Measurements from ENCODE around the gene CD83. TPM values are rescaled to one million over a fixed set of nuclear protein-coding genes. Genes with fewer than 3 reads are reported as not detected.

CD83 gene
- total and polyA plus RNA-seq, 2 of the 8 experiments (the other 6 are each of a cell fraction or from before 2014, with no cell fraction given): 4.6 to 8.5 TPM

GRCh38 chr6:14107000-14107399, 10.6 kb upstream of the CD83 start:
- no peak for DNase-seq (ENCODE audit: low read depth in 1 of 2, low spot score in 2 of 2)
- H4K20me1 ChIP-seq (replicated peaks in 1 of 2; ENCODE audit: control insufficient read depth in 1 of 2, insufficient read depth in 2 of 2, low read length in 2 of 2): no peaks in the 10 kb centered on the region
- no peak overlapping the region for H2BK12ac ChIP-seq (ENCODE audit: low read depth, low read length)
- FAIRE-seq: no peak
- no peak overlapping the region for H3K56ac ChIP-seq (replicated peaks; ENCODE audit: insufficient read length, low read depth, low read length)
- H2BK20ac ChIP-seq (ENCODE audit: low read length): no peak overlapping the region
- H3K4me1 ChIP-seq (replicated peaks in 1 of 4; ENCODE audit: control insufficient read depth in 3 of 4, insufficient read depth in 4 of 4, low read length in 3 of 4): no peaks in the 10 kb centered on the region; a peak in 1 of 7 replicates
- H3K4me3 ChIP-seq (ENCODE audit: extremely low read depth in 1 of 4, insufficient read depth in 2 of 4, low read depth in 3 of 4, low read length in 4 of 4): no peak overlapping the region
- H3K18ac ChIP-seq (ENCODE audit: extremely low read depth, low read length): no peak overlapping the region
- ChIA-PET CTCF (ENCODE audit: partially characterized antibody) (interaction anchor here (1.0 to 1.4 kb wide), 3 partner anchors 13 to 44 kb away, joined by 3 read pairs; no protein-coding TSS in a partner anchor), POLR2A (ENCODE audit: partially characterized antibody) (interaction anchor here (0.8 kb wide), 1 partner anchor 13 kb away, joined by 6 read pairs; no protein-coding TSS in a partner anchor)
- H3K23ac ChIP-seq (ENCODE audit: insufficient read length): no peak overlapping the region
- no peak overlapping the region for H2AK5ac ChIP-seq (ENCODE audit: low read depth, low read length)
- peaks cover 0 to 8% (median 0%) of the 10 kb centered on the region in 4 experiments; a peak in 1 of 8 replicates for H3K36me3 ChIP-seq (ENCODE audit: control insufficient read depth in 2 of 4, insufficient read depth in 4 of 4, low read length in 3 of 4)
- H2BK15ac ChIP-seq (ENCODE audit: low read length): no peak overlapping the region
- no peak overlapping the region for H3K4ac ChIP-seq (replicated peaks; ENCODE audit: insufficient read length, low read depth, low read length)
- H4K5ac ChIP-seq (ENCODE audit: insufficient read length, low read depth, low read length): no peak overlapping the region
- H3K79me2 ChIP-seq (ENCODE audit: control insufficient read depth in 1 of 2, insufficient read depth in 2 of 2, low read length in 2 of 2): no peaks in the 10 kb centered on the region
- H3K4me2 ChIP-seq (ENCODE audit: insufficient read depth in 1 of 2, low read depth in 2 of 2, low read length in 2 of 2): no peak overlapping the region
- no peaks in the 10 kb centered on the region; a peak in 1 of 7 replicates for H3K27me3 ChIP-seq (replicated peaks in 1 of 4; ENCODE audit: control insufficient read depth in 3 of 4, extremely low read depth in 1 of 4, insufficient read depth in 3 of 4, low read length in 3 of 4)
- H2AFZ ChIP-seq (ENCODE audit: low read length): no peak overlapping the region
- H3K23me2 ChIP-seq (ENCODE audit: low read depth, low read length): no peaks in the 10 kb centered on the region
- TF ChIP-seq E2F6 (IDR thresholded peaks at IDR 0.05) (no peak), SIRT6 (IDR thresholded peaks at IDR 0.05; ENCODE audit: low read length) (no peak), BCL11A (IDR thresholded peaks at IDR 0.05; ENCODE audit: low read depth in 2 of 2, low read length in 2 of 2) (no peak), TAF1 (IDR thresholded peaks at IDR 0.05; ENCODE audit: low read depth, low read length) (no peak), USF2 (IDR thresholded peaks at IDR 0.05; ENCODE audit: low read length) (no peak), POLR2A (IDR thresholded peaks at IDR 0.05; ENCODE audit: control extremely low read depth in 1 of 2, low read depth in 2 of 2, low read length in 2 of 2) (no peak), YY1 (IDR thresholded peaks at IDR 0.05; ENCODE audit: low read depth, low read length) (no peak), SRF (IDR thresholded peaks at IDR 0.05; ENCODE audit: low read depth, low read length) (no peak), FOSL1 (IDR thresholded peaks at IDR 0.05; ENCODE audit: insufficient read depth, low read depth, low read length) (no peak), EZH2 (IDR thresholded peaks at IDR 0.05; ENCODE audit: low read depth, low read length, severe bottlenecking) (no peak), SIX5 (IDR thresholded peaks at IDR 0.05; ENCODE audit: low read depth, low read length) (no peak), POU5F1 (IDR thresholded peaks at IDR 0.05; ENCODE audit: low read depth, low read length) (no peak)
- no peak overlapping the region for H2BK120ac ChIP-seq (replicated peaks; ENCODE audit: low read depth, low read length)
- no peak overlapping the region for H3K9ac ChIP-seq (replicated peaks in 1 of 4; ENCODE audit: extremely low read depth in 1 of 4, low read depth in 3 of 4, low read length in 3 of 4)
- no peak overlapping the region for H2BK5ac ChIP-seq (ENCODE audit: low read depth, low read length)
- H3K14ac ChIP-seq (ENCODE audit: insufficient read length): no peak overlapping the region
- no peaks in the 10 kb centered on the region for H3K79me1 ChIP-seq (ENCODE audit: low read depth, low read length)
- no peak overlapping the region for H4K91ac ChIP-seq (replicated peaks; ENCODE audit: insufficient read length, low read length)
- peaks cover 12 to 14% of the 10 kb centered on the region in 2 experiments for H3K9me3 ChIP-seq (ENCODE audit: insufficient read depth in 2 of 2, low read depth in 1 of 2, low read length in 1 of 2)
- no peak overlapping the region for H3K27ac ChIP-seq (ENCODE audit: low read depth, low read length)
- no peak overlapping the region for H4K8ac ChIP-seq (ENCODE audit: extremely low read depth, insufficient read depth, low read length)
